ENCODE measurements around the gene STPG4.

Gene STPG4

DNA sequence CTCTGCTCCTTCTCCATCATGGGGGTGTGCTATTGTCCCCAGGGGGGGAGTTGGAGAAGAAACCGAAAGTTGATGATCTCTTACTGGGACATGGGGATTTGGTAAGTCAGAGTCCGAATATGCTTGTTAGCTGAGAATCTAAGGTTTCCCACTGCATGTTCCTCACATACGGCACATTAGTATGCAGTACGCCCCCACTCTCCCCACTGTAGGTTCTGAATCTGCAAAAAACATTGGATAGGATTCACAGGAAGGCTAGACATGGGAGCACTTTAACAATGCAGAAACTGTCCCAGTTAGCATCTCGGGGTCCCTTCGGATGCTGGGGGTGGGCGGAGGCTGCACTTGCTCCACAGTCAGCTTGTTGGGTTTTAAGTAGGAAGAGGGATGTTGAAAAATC is 102.3 kb downstream of the STPG4 start:
- DNase-seq (ENCODE audit: low read depth), result no peak

- DNase-seq (ENCODE audit: low read depth), result no peak
These were observed 103.5 kb downstream of the STPG4 start for GRCh38 chr2:47051562-47051961.

DNA sequence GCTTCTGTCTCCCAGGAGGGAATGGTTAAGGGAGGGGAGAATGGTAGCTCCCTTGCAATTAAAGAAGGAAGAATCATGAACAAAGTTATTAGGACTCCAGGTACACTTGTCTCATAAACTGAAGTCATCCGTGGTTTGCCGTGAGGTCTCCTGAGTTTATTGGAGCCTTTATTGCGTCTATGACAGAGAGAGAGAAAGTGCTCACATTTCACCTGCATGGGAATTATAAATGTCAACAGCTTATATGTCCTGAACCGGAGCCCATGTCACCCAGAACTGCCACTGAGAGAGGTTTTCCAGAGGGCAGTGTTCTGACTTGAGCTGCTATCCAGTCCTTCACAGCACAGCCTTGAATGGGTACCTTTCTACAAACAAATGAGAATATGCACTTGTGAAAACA is 104.3 kb downstream of the STPG4 start:
- DNase-seq (ENCODE audit: low read depth), result no peak

DNA sequence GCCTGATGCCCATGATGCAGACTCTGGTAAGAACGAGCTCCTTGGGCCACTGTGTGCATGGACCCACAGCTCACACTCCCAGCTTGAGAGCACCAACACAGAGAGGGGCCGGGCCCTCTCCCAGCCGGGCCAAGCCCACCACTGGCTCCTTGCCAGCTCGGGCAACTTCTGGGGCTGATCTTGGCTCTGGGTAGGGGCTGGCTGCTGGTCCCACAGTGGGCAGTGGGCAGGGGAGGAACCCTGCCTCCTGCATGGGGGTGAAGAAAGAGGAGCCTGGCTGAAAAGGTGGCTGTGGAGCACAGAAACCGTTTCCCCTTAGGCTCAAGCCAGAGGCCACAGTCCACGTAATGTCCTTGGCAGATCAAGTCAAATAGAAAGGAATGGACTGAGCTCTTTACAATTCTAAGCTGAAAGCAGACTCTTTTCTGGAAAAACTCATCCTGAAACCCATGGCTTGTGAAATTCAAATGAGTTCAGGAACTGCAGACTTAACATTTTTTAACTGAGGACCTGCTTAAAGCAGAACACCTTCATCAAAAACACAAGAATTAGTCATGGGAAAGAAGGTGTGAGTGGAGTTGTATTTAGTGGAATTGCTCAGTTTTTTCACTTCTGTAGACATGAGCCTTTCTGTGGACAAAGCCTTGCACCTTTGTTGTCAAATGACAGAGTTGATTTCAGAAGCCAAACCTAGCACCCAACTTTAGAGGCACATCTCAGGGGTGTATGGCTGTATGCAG is 104.9 kb downstream of the STPG4 start:
- no peak for DNase-seq (ENCODE audit: low read depth)

GRCh38 chr2:47049502-47049901 is 105.6 kb downstream of the STPG4 start:
- no peak for DNase-seq (ENCODE audit: low read depth)

DNA sequence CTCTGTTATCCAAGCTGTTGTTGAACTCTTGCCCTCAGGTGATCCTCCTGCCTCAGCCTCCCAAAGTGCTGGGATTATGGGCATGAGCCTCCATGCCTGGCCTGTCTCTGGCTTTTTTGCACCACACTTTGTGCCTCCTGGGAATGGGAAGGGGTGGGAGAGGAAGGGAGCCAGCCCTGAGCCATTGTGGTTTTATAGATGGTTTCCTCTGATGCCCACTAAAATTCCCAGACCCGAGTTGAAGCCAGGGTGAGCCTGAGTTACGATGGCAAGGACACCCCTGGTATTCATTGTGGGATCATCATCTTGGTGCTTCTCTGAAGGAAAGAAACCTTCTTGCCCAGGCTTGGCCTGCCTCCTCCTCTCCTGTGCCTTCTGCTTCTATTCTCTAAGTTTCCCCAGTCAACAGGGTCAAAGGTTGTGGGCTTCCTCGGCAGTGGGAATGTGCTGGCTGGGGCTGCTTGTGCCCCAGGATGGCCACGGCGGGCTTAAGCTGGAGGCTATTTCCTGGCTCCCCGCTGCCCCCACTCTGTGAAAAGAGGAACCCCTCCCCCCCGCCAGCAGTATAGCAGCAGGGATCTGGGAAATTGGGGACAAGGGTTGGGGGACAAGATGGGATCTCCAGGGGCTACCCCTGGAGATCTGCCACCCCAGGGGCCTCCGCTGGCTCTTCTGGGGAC is 106.2 kb downstream of the STPG4 start:
- no peak for DNase-seq (ENCODE audit: low read depth)

GRCh38 chr2:47046271-47046670 is 108.8 kb downstream of the STPG4 start:
- DNase-seq (ENCODE audit: low read depth), result no peak

DNA sequence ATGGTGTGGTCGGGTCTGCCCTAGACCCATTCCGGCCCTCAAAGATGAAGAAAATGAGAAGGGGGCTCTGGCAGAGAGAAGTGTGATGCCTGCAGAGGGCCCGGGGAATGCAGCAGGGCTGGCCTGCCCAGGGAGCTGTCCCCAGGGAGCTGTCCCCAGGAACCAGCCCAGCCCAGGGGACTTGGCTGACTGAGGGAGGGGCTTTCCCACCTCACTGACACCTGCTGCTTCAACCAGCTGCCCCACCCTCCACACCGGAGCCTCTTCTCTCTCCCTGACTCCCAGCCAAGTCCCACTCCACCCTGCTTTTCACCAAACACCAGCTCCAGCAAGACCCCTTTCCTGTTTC is 111.2 kb downstream of the STPG4 start:
- DNase-seq (ENCODE audit: low read depth), result no peak

- DNase-seq (ENCODE audit: low read depth), result no peak
These were observed 111.8 kb downstream of the STPG4 start for GRCh38 chr2:47043142-47043890.

DNA sequence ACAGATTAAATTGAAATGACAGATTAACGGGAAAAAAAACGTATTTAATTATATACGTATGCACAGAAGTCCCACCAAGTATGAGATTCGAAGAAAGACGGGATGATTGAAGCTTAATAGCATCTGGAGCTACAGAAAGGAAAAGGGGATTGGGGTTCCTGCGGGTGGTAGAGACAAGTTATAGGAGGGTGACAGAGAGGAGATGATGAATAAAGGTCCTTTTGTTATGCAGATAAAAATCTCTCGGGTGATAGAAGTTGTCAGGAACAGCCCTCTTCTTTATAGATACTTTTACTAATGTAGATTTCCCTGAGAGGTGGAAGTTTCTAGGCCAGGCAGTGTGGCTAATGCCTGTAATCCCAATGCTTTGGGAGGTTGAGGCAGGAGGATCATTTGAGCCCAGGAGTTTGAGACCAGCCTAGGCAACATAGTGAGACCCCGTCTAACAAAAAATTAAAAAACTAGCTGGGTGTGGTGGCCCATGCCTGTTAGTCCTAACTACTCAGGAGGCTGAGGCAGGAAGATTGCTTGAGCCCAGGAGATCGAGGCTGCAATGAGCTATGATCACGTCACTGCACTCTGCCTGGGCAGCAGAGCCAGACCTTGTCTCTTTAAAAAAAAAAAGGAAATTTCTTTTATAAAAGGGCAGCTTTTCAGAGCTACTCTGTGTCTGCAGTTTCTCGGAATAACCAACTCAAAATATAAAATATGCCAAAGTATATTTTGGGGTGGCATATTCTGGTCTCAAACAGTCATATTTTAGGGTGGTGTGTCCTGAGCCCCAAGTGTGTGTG is 113.0 kb downstream of the STPG4 start:
- DNase-seq (ENCODE audit: low read depth), result no peak

DNA sequence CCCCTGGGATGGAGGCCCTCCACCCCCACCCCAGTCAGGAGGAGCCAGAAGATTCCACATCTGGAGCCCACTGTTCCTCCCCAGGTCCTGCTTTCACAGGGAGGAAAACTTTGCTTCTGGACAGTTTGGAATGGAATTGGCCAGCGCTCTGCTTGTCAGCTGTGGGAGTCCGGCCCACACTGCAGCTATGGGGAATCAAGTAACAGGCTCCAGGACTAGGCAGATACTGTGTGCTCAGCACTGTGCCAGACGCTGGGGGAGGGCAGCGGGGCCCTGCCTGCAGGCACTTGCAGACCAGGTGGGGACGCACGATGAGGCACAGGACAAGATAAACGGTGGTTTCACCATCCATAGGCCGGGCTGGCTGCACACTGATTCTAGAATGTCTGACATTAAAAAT is 114.0 kb downstream of the STPG4 start:
- DNase-seq (ENCODE audit: low read depth), result no peak

DNA sequence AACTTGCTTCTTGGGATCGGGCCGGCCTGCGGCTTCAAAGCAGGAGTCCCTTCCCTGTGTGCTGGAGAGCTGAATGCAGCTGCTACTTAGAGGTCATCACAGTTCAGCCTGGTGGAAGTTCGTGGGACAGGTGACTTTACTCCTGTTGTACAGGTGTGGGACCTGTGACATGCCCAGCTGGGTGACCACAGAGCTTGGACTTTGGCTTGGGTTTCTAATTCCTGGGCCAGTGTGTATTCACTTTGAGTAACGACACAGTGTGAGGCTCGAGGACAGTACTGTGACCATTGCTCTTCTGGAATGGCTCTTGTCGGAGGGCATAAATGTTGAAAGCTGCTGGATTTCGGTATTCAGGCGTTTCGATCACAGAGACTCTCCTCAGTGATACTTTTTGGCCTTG is 114.5 kb downstream of the STPG4 start:
- no peak for DNase-seq (ENCODE audit: low read depth)

DNA sequence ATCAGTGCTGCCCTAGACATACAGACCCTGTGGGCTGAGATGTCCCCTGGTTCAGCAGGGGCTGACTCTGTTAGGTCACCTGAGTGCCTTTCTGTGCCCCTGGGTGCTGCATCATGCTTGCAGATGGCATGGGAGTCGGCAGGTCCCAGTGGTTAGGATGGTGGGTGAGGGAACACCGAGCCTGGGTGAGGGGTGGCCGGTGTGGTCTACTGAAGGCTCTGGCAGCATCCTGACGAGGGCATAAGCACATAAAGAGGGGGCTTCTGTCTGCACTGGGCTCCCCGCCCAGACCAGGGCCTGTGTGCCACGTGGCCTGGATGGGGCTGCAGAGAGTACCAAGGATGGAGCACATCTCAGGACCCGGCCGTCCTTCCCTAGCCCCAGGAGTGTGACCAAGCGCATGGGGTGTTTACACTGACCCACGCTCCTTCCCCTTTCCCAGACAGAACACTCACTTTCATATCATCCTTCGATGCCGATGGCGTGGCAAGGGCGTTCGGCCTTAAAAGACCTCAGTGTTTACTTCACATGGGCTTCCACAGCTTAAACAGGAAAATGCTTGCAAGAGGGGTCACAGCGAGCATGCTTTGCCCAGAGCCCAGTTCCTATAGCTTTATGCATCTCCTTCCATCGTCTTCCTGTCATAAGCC is 115.1 kb downstream of the STPG4 start:
- no peak for DNase-seq (ENCODE audit: low read depth)

- no peak for DNase-seq (ENCODE audit: low read depth)
These were observed 115.6 kb downstream of the STPG4 start for GRCh38 chr2:47039489-47039870.

DNA sequence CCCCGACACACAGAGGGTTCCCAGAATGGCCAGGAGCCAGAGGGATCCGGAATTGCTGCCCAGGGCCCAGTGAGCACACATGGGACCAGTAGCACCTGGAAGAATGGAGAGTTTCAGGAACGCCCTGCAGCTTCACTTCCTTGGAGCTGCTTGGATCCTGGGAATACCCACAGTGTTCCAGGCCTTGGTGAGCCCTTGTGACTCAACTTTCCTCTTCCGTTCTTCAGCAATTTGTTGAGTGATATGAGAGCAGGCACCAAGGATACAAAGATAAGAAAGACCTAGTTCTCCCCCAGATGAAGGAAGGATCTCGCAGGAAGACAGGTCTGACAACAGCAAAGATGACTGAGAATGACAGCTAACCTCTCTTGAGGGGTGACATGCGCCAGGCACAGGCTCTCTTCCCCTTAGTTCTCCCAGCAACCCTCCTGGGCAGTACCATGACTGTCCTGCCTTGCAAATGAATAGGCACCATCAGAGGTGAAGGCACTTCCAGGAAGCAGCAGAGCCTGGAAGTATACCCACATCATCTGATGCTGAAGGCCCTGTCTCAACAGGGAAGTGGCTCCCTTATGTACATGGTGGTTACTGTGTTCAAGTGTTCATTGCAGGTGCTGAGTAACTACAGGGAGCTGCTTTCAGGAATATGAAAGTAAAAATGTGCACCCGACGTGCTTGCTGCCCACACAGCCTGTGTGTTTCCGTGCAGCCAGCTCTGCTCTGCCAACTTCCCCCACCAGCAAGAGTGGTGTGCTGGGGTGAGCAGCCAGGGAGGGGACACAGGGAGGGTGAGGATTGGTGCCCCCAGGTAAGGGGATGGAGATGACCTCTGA is 116.2 kb downstream of the STPG4 start:
- no peak for DNase-seq (ENCODE audit: low read depth)

GRCh38 chr2:47037678-47038077 is 117.4 kb downstream of the STPG4 start:
- DNase-seq (ENCODE audit: low read depth), result no peak

Data from stimulated activated CD8-positive, alpha-beta memory T cell treated with anti-CD3 and anti-CD28 coated beads, Interleukin-15, amount 100 ng/mL, for 24 hours (primary cell).